22Rv1 (cell line): ENCODE results near the gene MAP1LC3B2.

Experiments
- CTCF ChIP-seq: fragments of 450-650 bp; IDR thresholded peaks from 2 replicates; pipeline ENCODE4 v1.5.1; 2017; ENCODE audit warnings: mild to moderate bottlenecking
- ZFX ChIP-seq: fragments of 450-650 bp; IDR thresholded peaks from 2 replicates; pipeline ENCODE4 v1.6.1; 2017; ENCODE audit warnings: antibody characterized with exemption, borderline replicate concordance

GRCh38 chr12:116559162-116559935, at the start of gene MAP1LC3B2:
- TF ChIP-seq CTCF: no peak
- TF ChIP-seq ZFX: no peak
